ENCODE results near the gene PRR35. TPM values are rescaled to one million over a fixed set of nuclear protein-coding genes. Genes with fewer than 3 reads are reported as not detected.

The PRR35 gene
- total and polyA plus RNA-seq, 4 donors: not detected

- no peak for DNase-seq (ENCODE audit: low spot score)
- no peaks in the 10 kb centered on the region for H3K9me3 ChIP-seq (ENCODE audit: control insufficient read depth in 4 of 4, low read length in 3 of 4)
- no peak overlapping the region for H3K4me3 ChIP-seq (ENCODE audit: low read depth in 1 of 3, low read length in 3 of 3)
- no peaks in the 10 kb centered on the region for H3K27me3 ChIP-seq (ENCODE audit: control insufficient read depth in 4 of 4, insufficient read depth in 4 of 4, low read length in 3 of 4)
- no peak for TF ChIP-seq NR2F2 (IDR thresholded peaks at IDR 0.05)
- TF ChIP-seq RXRA (IDR thresholded peaks at IDR 0.05): peak in 1 of 2 donors; percentile 44
- peak in 1 of 2 donors; percentile 58 for TF ChIP-seq HNF4A (conservative IDR thresholded peaks at IDR 0.05)
- peaks cover 0 to 4% (median 2%) of the 10 kb centered on the region in 4 donors for H3K36me3 ChIP-seq (ENCODE audit: control insufficient read depth in 4 of 4, insufficient read depth in 3 of 4, low read depth in 1 of 4, low read length in 3 of 4)
- peaks cover 13 to 50% (median 29%) of the 10 kb centered on the region in 4 donors for H3K4me1 ChIP-seq (ENCODE audit: control insufficient read depth in 4 of 4, insufficient read depth in 4 of 4, low read length in 3 of 4)
- peak overlapping the region; percentile 68 to 81 for H3K27ac ChIP-seq (ENCODE audit: low read depth in 1 of 2, low read length in 2 of 2)
- H3K9ac ChIP-seq (ENCODE audit: low read depth in 1 of 2, low read length in 2 of 2): no peak overlapping the region
- WGBS: 80% methylated on average over 43 of the region's 43 CpGs
Measured at GRCh38 chr16:598823-599739, 38.9 kb downstream of the PRR35 start.

GRCh38 chr16:600781-601180, 40.6 kb downstream of the PRR35 start:
- TF ChIP-seq RAD21 (IDR thresholded peaks at IDR 0.05) (peak in 1 of 2 donors; percentile 35), ZBTB33 (IDR thresholded peaks at IDR 0.05) (no peak)
- Histone ChIP-seq H3K27me3 (ENCODE audit: control insufficient read depth in 4 of 4, insufficient read depth in 4 of 4, low read length in 3 of 4) (no peaks in the 10 kb centered on the region), H3K4me3 (ENCODE audit: low read depth in 1 of 3, low read length in 3 of 3) (no peak overlapping the region), H3K9ac (ENCODE audit: low read depth in 1 of 2, low read length in 2 of 2) (no peak overlapping the region), H3K27ac (ENCODE audit: low read depth in 1 of 2, low read length in 2 of 2) (no peak overlapping the region), H3K9me3 (ENCODE audit: control insufficient read depth in 4 of 4, low read length in 3 of 4) (no peaks in the 10 kb centered on the region), H3K4me1 (ENCODE audit: control insufficient read depth in 4 of 4, insufficient read depth in 4 of 4, low read length in 3 of 4) (peaks cover 9 to 34% (median 18%) of the 10 kb centered on the region in 4 donors), H3K36me3 (ENCODE audit: control insufficient read depth in 4 of 4, insufficient read depth in 3 of 4, low read depth in 1 of 4, low read length in 3 of 4) (peaks cover 0 to 4% (median 2%) of the 10 kb centered on the region in 4 donors)
- DNase-seq (ENCODE audit: low spot score): no peak
- WGBS: 70% methylated on average over 7 of the region's 7 CpGs

- H3K4me1 ChIP-seq (ENCODE audit: control insufficient read depth in 4 of 4, insufficient read depth in 4 of 4, low read length in 3 of 4): peaks cover 0 to 18% (median 2%) of the 10 kb centered on the region in 4 donors
- WGBS: 80% methylated on average over 5 of the region's 5 CpGs
- H3K27ac ChIP-seq (ENCODE audit: low read depth in 1 of 2, low read length in 2 of 2): no peak overlapping the region
- H3K27me3 ChIP-seq (ENCODE audit: control insufficient read depth in 4 of 4, insufficient read depth in 4 of 4, low read length in 3 of 4): no peaks in the 10 kb centered on the region
- H3K4me3 ChIP-seq (ENCODE audit: low read depth in 1 of 3, low read length in 3 of 3): no peak overlapping the region
- peaks cover 0 to 4% (median 2%) of the 10 kb centered on the region in 4 donors for H3K36me3 ChIP-seq (ENCODE audit: control insufficient read depth in 4 of 4, insufficient read depth in 3 of 4, low read depth in 1 of 4, low read length in 3 of 4)
- no peak for DNase-seq (ENCODE audit: low spot score)
- no peaks in the 10 kb centered on the region for H3K9me3 ChIP-seq (ENCODE audit: control insufficient read depth in 4 of 4, low read length in 3 of 4)
- H3K9ac ChIP-seq (ENCODE audit: low read depth in 1 of 2, low read length in 2 of 2): no peak overlapping the region
- TF ChIP-seq TAF1 (conservative IDR thresholded peaks at IDR 0.05) (no peak), HNF4A (conservative IDR thresholded peaks at IDR 0.05) (no peak), MAX (IDR thresholded peaks at IDR 0.05) (no peak), FOXA2 (IDR thresholded peaks at IDR 0.05) (no peak), YY1 (IDR thresholded peaks at IDR 0.05) (no peak), NR2F2 (IDR thresholded peaks at IDR 0.05) (no peak)
Measured at GRCh38 chr16:603933-604332, 43.7 kb downstream of the PRR35 start.
